HG03520 (cell line): ENCODE results near the gene LDAH.
A peak's percentile ranks its signal among the peaks of the same experiment; 100 is the strongest.

ENCODE experiments used
- ATAC-seq: cut with Tn5 transposase; IDR thresholded peaks from one replicate; pipeline ENCODE4 v1.9.1; 2021; ENCODE audit warnings: mild to moderate bottlenecking, moderate library complexity; ENCODE audit not compliant: unreplicated experiment

Gene LDAH

DNA sequence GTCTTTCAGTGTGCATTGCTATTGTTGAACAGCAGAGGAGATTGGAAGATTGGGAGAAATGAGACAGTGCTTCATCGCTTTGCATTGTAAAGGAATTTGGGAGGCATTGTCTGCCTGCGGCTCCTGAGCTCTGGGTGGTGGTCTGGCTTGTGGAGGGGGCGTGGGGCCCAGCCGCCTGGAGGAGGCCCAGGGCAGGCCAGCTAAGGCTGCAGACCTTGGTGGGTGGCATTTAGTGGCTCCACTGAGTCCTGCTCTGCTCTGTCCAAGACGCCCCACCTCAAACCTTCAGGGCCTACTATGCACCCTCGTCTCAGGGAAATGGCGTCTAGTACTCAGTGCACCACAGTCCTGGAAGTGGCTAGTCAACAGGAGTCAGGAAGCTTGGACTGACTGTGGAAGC lies 166.3 kb downstream of the LDAH start:
- ATAC-seq: no peak

DNA sequence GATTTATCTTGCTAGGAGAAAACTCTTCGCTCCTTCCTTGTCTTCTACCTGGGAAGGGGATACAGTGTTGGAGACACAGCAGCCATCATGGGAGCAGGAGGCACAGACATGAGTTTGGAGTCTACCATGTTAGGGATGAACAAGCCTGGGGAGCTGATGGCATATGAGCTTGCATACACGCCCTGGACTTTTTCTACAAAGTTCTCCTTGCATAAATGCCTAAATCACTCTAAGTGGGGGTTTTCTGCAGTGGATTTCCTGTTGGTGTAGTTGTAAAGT lies 168.4 kb downstream of the LDAH start:
- no peak for ATAC-seq

DNA sequence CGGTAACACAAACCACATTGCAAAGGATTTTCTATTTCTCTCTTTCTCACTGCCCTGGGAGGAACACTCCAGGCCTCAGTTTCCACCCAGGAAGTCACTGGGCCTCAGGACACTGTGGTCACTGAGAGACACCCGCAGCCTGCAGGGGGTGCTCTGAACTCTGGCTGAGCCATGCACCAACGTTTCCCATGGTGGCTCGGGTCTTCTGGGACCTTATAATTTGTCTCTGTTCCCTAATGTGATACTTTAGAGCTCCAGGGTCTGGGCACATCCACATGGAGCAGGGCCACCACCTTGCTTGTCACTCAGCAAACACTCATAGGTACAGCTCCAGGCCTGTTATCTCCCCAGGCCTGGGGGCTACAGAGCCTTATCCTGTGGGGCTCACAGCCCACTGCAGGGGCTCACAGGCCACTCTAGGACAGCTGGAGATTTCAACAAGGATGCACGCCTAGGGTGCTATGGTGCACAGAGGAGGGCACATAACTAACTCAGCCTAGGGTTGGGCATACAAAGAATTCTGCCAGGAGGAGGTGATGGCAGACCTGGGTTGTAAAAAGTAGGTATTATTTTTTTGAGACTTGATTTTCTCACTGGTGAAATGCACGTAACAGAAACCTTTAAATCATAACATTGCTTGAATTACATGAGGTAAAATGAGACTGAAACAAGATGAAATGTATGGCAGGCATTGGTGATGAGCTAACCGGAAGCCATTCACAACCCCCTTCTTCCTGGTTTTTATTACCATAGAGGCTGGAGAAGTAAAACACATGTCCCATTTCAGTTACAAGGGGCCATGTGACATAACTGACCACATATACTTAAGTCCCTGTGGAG lies 169.0 kb downstream of the LDAH start:
- ATAC-seq: no peak

GRCh38 chr2:20652673-20653575 lies 170.0 kb downstream of the LDAH start:
- ATAC-seq: no peak

GRCh38 chr2:20652141-20652540 lies 170.8 kb downstream of the LDAH start:
- ATAC-seq: no peak

- no peak for ATAC-seq
Observed at GRCh38 chr2:20651731-20652099, 171.2 kb downstream of the LDAH start.

DNA sequence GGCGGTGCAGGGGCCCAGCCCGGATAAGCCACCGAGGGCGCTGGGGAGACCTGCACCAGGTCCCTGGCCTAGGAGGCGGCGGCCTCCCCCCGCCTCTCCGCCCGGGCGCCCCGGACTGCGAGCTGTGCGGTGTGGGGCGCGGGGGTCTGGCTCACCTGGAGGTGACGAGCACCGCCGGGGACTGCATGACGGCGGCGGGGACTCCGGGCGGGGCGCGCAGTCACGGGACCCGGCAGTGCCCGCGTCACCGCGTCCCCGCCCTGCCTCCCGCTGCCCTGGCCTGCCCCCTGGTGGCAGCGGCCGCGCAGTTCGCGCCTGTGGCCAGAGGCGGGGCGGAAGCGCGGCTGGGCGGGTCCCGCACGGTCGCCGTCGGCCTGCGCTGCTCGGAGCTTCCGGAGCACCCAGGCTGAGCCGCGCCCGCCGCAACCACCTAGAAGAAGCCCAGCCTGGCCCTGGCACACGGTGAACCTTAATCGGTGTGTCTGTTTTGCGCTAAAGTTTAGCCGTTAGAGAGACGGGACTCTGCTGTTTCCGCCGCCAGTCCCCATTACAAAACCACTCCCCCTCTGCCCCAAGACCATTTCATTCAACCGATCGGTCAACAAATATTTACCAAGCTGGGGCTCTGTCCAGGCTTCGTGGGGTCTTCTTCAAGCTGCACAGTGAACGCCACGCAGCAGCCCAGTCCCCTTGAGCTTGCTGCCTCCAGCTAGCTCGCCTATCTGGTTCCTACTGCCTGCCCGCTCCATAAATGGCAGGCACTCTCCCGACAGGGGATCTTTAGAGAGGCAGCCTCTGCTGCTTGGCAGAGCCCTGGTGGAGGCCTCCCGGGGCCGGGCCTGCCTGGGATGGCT lies 171.8 kb downstream of the LDAH start, which contains the start of gene HS1BP3:
Gene HS1BP3 (minus strand): TSS at position 222 of the 854 bp plus-strand sequence. CDS start 35 bp downstream, at position 187.
- peak; percentile 97 for ATAC-seq

GRCh38 chr2:20650393-20650876 lies 172.5 kb downstream of the LDAH start:
- no peak for ATAC-seq

DNA sequence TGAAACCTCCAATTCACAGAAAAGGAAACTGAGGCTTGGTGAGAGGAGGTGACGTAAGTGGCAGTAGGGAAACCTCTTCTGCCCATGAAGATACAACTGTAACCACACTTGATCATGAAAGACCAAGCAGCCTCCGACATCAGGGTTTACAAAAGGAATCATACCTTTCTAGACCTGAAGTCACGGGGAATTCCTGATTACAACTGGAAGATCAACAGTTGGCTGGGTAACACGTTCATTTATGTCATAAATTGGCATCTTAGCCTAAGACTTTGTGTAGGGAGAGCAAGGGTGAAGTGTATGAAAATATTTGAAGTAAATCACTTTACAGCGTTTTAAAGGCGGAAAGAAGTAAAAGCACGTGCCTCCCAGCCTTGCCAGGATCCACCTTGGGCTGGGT lies 172.9 kb downstream of the LDAH start:
- ATAC-seq: no peak

GRCh38 chr2:20649576-20649975 lies 173.3 kb downstream of the LDAH start:
- ATAC-seq: no peak

DNA sequence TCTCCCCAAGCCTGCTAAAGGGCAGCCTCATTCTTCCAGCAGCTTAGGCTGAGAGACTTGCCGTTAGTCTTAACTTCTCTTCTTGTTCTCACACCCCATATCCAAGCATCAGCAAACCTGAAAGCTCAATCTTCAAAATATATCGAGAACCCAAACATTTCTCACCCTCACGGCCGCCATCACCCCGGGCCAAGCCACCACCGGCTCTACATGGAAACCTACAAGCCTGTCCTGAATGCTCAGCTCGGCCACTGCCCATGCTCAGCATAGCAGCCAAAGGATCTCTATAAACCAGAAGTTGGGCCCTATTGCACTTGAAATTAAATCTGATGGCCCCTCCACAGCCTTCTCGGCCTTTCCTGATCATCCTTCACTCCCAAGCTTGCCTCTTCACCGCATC lies 174.1 kb downstream of the LDAH start:
- no peak for ATAC-seq

- ATAC-seq: no peak
Observed at GRCh38 chr2:20648206-20648605, 174.7 kb downstream of the LDAH start.

GRCh38 chr2:20647738-20648137 lies 175.2 kb downstream of the LDAH start:
- no peak for ATAC-seq

- no peak for ATAC-seq
Observed at GRCh38 chr2:20647211-20647610, 175.7 kb downstream of the LDAH start.

GRCh38 chr2:20646446-20646845 lies 176.5 kb downstream of the LDAH start:
- no peak for ATAC-seq

- no peak for ATAC-seq
Observed at GRCh38 chr2:20645761-20646160, 177.1 kb downstream of the LDAH start.

GRCh38 chr2:20645301-20645701 lies 177.6 kb downstream of the LDAH start:
- ATAC-seq: no peak

- ATAC-seq: no peak
Observed at GRCh38 chr2:20643826-20644225, 179.1 kb downstream of the LDAH start.

GRCh38 chr2:20643060-20643459 lies 179.8 kb downstream of the LDAH start:
- no peak for ATAC-seq

- ATAC-seq: peak; percentile 97
Observed at GRCh38 chr2:20642055-20642971, 180.6 kb downstream of the LDAH start.
